GM19193 (cell line): ENCODE data around the gene NOTCH2.

Experiments used
- POLR2A ChIP-seq: IDR thresholded peaks from 4 replicates; pipeline ENCODE4 v1.6.1; 2011; ENCODE audit not compliant: insufficient read depth, insufficient read length; ENCODE audit errors: extremely low read depth

The NOTCH2 gene

GRCh38 chr1:119868176-119868575 is 201.3 kb downstream of the NOTCH2 start:
- no peak for TF ChIP-seq POLR2A

GRCh38 chr1:119866451-119866850 is 203.0 kb downstream of the NOTCH2 start:
- TF ChIP-seq POLR2A: no peak

- TF ChIP-seq POLR2A: no peak
These were observed 203.8 kb downstream of the NOTCH2 start for GRCh38 chr1:119865627-119866026.

GRCh38 chr1:119862276-119862675 is 207.2 kb downstream of the NOTCH2 start:
- TF ChIP-seq POLR2A: no peak
